Kidney tubule cell (primary cell): ENCODE data around the gene NBAS.

ENCODE experiments used
- DNase-seq: peaks from one replicate; pipeline ENCODE4 v3.0.0-alpha.2; 2018; ENCODE audit warnings: low spot score

Gene NBAS

DNA sequence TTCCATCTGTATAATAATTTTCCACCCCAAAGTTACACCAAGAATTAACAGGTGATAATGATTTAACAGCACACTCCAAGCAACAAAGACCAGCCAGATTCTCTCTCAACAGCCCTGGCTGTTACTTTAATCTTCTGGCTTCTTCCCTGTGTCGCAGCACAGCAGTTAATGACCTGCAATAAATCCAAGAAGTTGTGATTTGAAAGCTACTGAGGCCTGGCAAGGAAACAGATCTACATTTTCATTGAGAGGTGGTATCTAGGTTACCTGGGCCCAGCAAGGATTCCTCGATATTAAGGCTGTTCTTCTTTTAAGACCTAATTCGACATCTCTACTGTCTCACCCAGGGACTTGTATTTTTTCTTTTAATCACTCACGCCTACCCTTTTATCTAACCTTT lies 433.8 kb downstream of the NBAS start:
- DNase-seq: no peak

DNA sequence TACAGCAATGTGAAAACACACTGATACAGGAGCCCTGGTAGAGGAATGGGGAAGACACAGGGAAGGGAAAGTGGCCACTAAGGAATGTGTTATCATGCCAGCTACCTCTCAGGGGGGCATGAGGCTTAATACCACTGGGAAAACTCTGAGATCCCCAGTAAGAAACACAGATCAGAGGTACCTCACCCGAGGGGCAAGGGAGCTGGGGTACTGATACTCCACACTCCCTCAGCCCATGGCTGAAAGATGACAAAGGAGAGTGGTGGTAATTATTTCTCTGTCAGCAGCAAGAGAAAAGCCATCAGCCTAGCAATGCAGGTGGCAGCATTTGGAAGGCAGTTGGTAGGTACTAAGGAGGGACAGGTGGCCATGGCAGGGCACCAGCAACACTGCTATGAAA lies 434.8 kb downstream of the NBAS start:
- DNase-seq: no peak

DNA sequence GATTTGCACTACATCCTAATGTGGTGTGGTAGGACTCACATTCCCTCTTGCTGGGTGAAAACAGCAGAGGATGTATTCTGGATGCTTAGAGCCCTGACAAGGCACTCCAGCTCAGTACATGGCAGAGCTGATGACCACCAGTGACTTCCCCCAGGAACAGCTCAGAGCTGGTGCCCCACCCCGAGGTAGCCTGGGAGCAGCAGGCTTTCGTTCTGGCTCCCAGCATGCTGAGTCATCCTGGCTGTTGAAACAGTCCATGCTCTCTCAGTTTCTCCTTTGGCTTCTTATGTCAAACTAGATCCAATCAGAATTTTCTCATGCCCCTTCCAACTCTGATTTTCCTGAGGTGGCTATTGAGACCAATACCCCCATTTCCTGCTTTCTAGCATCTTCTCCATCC lies 438.2 kb downstream of the NBAS start:
- no peak for DNase-seq

DNA sequence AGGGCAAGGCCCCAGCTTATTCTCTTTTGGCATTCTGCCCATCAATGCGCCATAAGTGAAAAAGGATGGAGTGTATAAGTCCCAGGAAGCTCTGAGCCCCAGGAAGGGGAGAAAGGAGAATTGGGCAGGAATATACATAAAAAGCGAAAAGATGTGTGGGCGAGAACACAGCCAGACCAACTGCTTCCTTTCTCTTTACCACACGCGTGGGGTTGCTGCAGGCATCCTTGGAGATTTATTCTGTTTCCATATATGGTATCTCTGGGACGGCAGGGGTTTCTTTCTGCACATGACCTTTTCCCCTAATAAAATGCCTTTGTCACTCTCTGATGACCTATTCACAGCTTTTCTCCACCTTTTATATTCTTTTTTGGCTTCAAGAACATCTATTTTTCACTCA lies 440.5 kb downstream of the NBAS start:
- DNase-seq: no peak

- no peak for DNase-seq
Observed at GRCh38 chr2:15119722-15120175, 441.4 kb downstream of the NBAS start.

- no peak for DNase-seq
Observed at GRCh38 chr2:15117409-15118050, 443.6 kb downstream of the NBAS start.
